ENCODE measurements around the gene TNFSF10. TPM values are rescaled to one million over a fixed set of nuclear protein-coding genes. Genes with fewer than 3 reads are reported as not detected.

Gene TNFSF10
- total and polyA plus RNA-seq, 10 of the 15 experiments (the other 5 are each of a cell fraction or from before 2014, with no cell fraction given): 2.1 to 12.3 (median 4.4) TPM

DNA sequence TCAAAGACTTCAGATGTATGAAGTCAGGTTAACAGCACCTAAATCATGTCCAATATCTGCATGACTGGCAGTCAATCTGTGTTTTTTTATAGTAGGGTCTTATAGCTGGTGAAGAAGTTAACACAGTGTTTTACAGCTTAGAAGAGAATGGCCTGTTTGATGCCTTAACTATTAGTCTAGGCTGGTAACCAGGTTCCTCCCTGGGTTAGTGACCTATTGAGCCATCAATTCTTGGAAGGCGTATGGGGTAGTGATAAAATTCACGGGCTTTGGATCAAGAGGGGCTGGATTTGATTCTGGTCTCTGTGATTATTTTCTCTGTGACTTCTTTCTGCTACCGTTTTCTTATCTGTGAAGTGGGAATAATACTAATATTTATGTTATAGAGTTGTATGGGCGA is 16.0 kb upstream of the TNFSF10 start:
- H3K27me3 ChIP-seq (replicated peaks in 1 of 2; ENCODE audit: control insufficient read depth in 2 of 2, insufficient read depth in 2 of 2, low read length in 1 of 2): no peaks in the 10 kb centered on the region
- H3K9me3 ChIP-seq (replicated peaks; ENCODE audit: control insufficient read depth, insufficient read depth, low read length): no peaks in the 10 kb centered on the region; the same call in 2 of the 3 replicates
- no peaks in the 10 kb centered on the region for H3K36me3 ChIP-seq (ENCODE audit: control insufficient read depth in 2 of 2, insufficient read depth in 2 of 2, low read length in 1 of 2)
- in situ Hi-C loops (cut with MboI) (no loop called here), intact Hi-C loops (cut with micrococcal nuclease; ENCODE audit: unreplicated experiment) (no loop called here)
- H4K20me1 ChIP-seq (ENCODE audit: control insufficient read depth, insufficient read depth): no peaks in the 10 kb centered on the region
- no TSS peak for BruUV-seq (replicated peaks)
- ChIA-PET RAD21 (ENCODE audit: unreplicated experiment) (no interaction called here), SMC1A (ENCODE audit: uncharacterized antibody, unreplicated experiment) (interaction anchor here (1.2 to 1.5 kb wide), 3 partner anchors 9 to 107 kb away, joined by 3 to 4 read pairs (median 3); no protein-coding TSS in a partner anchor), CTCF (no interaction called here), POLR2A (no interaction called here)
- FAIRE-seq (no peak), ATAC-seq (no peak), DNase-seq (ENCODE audit: low read depth, low spot score) (no peak)
- H3K4me2 ChIP-seq (ENCODE audit: control insufficient read depth, insufficient read depth): no peak overlapping the region
- WGBS (ENCODE audit: insufficient coverage, insufficient replicate concordance, low lambda C conversion rate, missing lambda C conversion rate): 74% methylated on average over 4 of the region's 4 CpGs
- H3K9ac ChIP-seq (ENCODE audit: control insufficient read depth, insufficient read depth, low read length): no peak overlapping the region
- H3K79me2 ChIP-seq (ENCODE audit: control insufficient read depth, insufficient read depth, low read length): no peaks in the 10 kb centered on the region
- H2AFZ ChIP-seq (ENCODE audit: control insufficient read depth, low read depth, low read length): no peak overlapping the region
- no peak overlapping the region for H3K27ac ChIP-seq (ENCODE audit: control insufficient read depth, insufficient read depth)
- no peaks in the 10 kb centered on the region for H3K4me1 ChIP-seq (ENCODE audit: control insufficient read depth, insufficient read depth, low read length)
- no peak for TF ChIP-seq TBL1XR1 (IDR thresholded peaks at IDR 0.05; ENCODE audit: low read depth, low read length)
- no peak for TF ChIP-seq SREBF2 (IDR thresholded peaks at IDR 0.05; ENCODE audit: low read length)
- no peak for TF ChIP-seq ZNF207 (IDR thresholded peaks at IDR 0.05; ENCODE audit: borderline replicate concordance)
- TF ChIP-seq ASH2L (IDR thresholded peaks at IDR 0.05; ENCODE audit: borderline replicate concordance, low read depth): no peak
- TF ChIP-seq NBN (IDR thresholded peaks at IDR 0.05): no peak
- TF ChIP-seq POLR2AphosphoS5 (IDR thresholded peaks at IDR 0.05; ENCODE audit: low read length): no peak
- TF ChIP-seq, protein P1, sequence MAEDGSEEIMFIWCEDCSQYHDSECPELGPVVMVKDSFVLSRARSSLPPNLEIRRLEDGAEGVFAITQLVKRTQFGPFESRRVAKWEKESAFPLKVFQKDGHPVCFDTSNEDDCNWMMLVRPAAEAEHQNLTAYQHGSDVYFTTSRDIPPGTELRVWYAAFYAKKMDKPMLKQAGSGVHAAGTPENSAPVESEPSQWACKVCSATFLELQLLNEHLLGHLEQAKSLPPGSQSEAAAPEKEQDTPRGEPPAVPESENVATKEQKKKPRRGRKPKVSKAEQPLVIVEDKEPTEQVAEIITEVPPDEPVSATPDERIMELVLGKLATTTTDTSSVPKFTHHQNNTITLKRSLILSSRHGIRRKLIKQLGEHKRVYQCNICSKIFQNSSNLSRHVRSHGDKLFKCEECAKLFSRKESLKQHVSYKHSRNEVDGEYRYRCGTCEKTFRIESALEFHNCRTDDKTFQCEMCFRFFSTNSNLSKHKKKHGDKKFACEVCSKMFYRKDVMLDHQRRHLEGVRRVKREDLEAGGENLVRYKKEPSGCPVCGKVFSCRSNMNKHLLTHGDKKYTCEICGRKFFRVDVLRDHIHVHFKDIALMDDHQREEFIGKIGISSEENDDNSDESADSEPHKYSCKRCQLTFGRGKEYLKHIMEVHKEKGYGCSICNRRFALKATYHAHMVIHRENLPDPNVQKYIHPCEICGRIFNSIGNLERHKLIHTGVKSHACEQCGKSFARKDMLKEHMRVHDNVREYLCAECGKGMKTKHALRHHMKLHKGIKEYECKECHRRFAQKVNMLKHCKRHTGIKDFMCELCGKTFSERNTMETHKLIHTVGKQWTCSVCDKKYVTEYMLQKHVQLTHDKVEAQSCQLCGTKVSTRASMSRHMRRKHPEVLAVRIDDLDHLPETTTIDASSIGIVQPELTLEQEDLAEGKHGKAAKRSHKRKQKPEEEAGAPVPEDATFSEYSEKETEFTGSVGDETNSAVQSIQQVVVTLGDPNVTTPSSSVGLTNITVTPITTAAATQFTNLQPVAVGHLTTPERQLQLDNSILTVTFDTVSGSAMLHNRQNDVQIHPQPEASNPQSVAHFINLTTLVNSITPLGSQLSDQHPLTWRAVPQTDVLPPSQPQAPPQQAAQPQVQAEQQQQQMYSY (CRISPR knock-in tag; IDR thresholded peaks at IDR 0.05): no peak
- TF ChIP-seq TCF7 (IDR thresholded peaks at IDR 0.05; ENCODE audit: borderline replicate concordance): no peak
- TF ChIP-seq MTA3 (IDR thresholded peaks at IDR 0.05; ENCODE audit: borderline replicate concordance, low read length): no peak
- TF ChIP-seq SMARCA5 (IDR thresholded peaks at IDR 0.05): no peak
- no peak for TF ChIP-seq CHD4 (IDR thresholded peaks at IDR 0.05)
- TF ChIP-seq FOXM1 (IDR thresholded peaks at IDR 0.05; ENCODE audit: low read depth, low read length): no peak
- no peak for TF ChIP-seq NR2C1 (IDR thresholded peaks at IDR 0.05)
- TF ChIP-seq, protein P2, sequence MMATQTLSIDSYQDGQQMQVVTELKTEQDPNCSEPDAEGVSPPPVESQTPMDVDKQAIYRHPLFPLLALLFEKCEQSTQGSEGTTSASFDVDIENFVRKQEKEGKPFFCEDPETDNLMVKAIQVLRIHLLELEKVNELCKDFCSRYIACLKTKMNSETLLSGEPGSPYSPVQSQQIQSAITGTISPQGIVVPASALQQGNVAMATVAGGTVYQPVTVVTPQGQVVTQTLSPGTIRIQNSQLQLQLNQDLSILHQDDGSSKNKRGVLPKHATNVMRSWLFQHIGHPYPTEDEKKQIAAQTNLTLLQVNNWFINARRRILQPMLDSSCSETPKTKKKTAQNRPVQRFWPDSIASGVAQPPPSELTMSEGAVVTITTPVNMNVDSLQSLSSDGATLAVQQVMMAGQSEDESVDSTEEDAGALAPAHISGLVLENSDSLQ (IDR thresholded peaks at IDR 0.05): no peak
- TF ChIP-seq WRNIP1 (IDR thresholded peaks at IDR 0.05; ENCODE audit: borderline replicate concordance, low read depth, low read length): no peak
- TF ChIP-seq EGR1 (IDR thresholded peaks at IDR 0.05; ENCODE audit: borderline replicate concordance in 1 of 2, low read depth in 2 of 2, low read length in 2 of 2): no peak
- no peak for TF ChIP-seq JUND (IDR thresholded peaks at IDR 0.05; ENCODE audit: low read depth, low read length)
- TF ChIP-seq HDGF (IDR thresholded peaks at IDR 0.05): no peak
- H3K4me3 ChIP-seq: no peak overlapping the region

Measured in GM12878 (cell line).